Stimulated activated effector memory CD8-positive, alpha-beta T cell treated with anti-CD3 and anti-CD28 coated beads, Interleukin-12 subunit alpha, Interleukin-12 subunit beta, amount 100 ng/mL, for 72 hours (primary cell): ENCODE data around the gene CPB2.

Experiments
- ATAC-seq: fragments of 150-1000 bp; cut with Tn5 transposase; 2 replicates; pipeline ENCODE4 v1.10.0; 2021
- DNase-seq, 2 donors: peaks; one replicate each; pipeline ENCODE4 v3.0.0; 2021 to 2022; ENCODE audit warnings: low spot score in 2 of 2
- H3K27ac Mint-ChIP-seq: one replicate; pipeline ENCODE4 v1.8.0; 2022; ENCODE audit warnings: mild to moderate bottlenecking, mixed read lengths
- H3K36me3 Mint-ChIP-seq: one replicate; pipeline ENCODE4 v1.8.0; 2022; ENCODE audit warnings: mild to moderate bottlenecking, mixed read lengths
- H3K4me1 Mint-ChIP-seq: one replicate; pipeline ENCODE4 v1.8.0; 2022; ENCODE audit warnings: mixed read lengths
- H3K4me3 Mint-ChIP-seq: one replicate; pipeline ENCODE4 v1.8.0; 2022; ENCODE audit warnings: mild to moderate bottlenecking, mixed read lengths
- H3K9me3 Mint-ChIP-seq: one replicate; pipeline ENCODE4 v1.8.0; 2022; ENCODE audit warnings: mixed read lengths

The CPB2 gene

GRCh38 chr13:46016216-46016615, 88.6 kb downstream of the CPB2 start:
- Mint-ChIP-seq H3K4me3 (no peak overlapping the region), H3K36me3 (peaks cover 78% of the 10 kb centered on the region), H3K9me3 (no peaks in the 10 kb centered on the region), H3K27ac (peak overlapping the region; percentile 13), H3K4me1 (no peaks in the 10 kb centered on the region)
- no peak for ATAC-seq
- no peak for DNase-seq

GRCh38 chr13:46015366-46015765, 89.5 kb downstream of the CPB2 start:
- no peak overlapping the region for H3K4me3 Mint-ChIP-seq

DNA sequence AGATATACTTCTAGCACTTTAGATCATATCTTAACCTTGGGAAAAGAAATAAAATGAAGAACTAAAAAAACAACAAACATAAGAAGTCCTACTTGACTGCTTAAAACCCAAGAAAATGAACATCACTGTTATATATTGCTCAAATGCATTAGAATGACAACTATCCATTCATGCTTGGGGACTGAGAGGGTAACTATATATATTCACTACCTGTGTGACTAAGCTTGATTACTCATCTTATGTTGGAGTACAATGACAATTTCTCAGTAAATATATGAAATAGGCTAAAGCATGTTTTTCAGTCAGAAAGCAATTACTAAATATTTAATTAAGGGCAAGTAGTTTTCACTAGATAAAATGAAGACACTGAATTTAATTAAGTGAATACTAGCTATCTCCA, 92.4 kb downstream of the CPB2 start:
- no peak overlapping the region for H3K4me3 Mint-ChIP-seq
- H3K36me3 Mint-ChIP-seq, result peaks cover 86% of the 10 kb centered on the region
- no peaks in the 10 kb centered on the region for H3K9me3 Mint-ChIP-seq
- H3K4me1 Mint-ChIP-seq, result no peaks in the 10 kb centered on the region
- DNase-seq, result no peak
- H3K27ac Mint-ChIP-seq, result no peak overlapping the region
- peak; percentile 76 for ATAC-seq

More at GRCh38 chr13:46015366-46015765, 89.5 kb downstream of the CPB2 start:
- Mint-ChIP-seq H3K9me3 (no peaks in the 10 kb centered on the region), H3K36me3 (peaks cover 84% of the 10 kb centered on the region), H3K27ac (no peak overlapping the region), H3K4me1 (no peaks in the 10 kb centered on the region)
- no peak for ATAC-seq
- no peak for DNase-seq

- H3K9me3 Mint-ChIP-seq, result no peaks in the 10 kb centered on the region
- H3K36me3 Mint-ChIP-seq, result peaks cover 86% of the 10 kb centered on the region
- DNase-seq, result no peak
- no peaks in the 10 kb centered on the region for H3K4me1 Mint-ChIP-seq
- no peak overlapping the region for H3K27ac Mint-ChIP-seq
- H3K4me3 Mint-ChIP-seq, result no peak overlapping the region
- ATAC-seq, result no peak
Observed at GRCh38 chr13:46010148-46010547, 94.7 kb downstream of the CPB2 start.

DNA sequence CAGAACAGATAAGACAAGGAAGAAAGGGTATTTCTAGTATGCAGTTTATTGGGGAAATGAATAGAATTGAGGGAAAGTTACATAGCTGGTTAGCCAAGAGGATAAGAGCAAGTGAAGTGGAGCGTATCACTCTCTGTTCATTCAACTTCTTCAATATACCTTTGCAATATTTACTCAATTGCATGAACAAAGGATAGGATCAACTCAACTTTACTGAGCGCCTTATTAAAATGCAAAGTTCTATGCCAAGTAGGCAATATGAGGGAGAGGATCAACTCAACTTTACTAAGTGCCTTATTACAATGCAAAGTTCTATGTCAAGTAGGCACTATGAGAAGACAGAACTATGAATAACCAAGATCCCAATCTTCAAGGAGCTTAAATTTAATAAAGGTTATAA, 96.2 kb downstream of the CPB2 start:
- Mint-ChIP-seq H3K27ac (no peak overlapping the region), H3K4me1 (no peaks in the 10 kb centered on the region), H3K4me3 (no peak overlapping the region), H3K36me3 (peaks cover 93% of the 10 kb centered on the region), H3K9me3 (no peaks in the 10 kb centered on the region)
- DNase-seq, result no peak
- ATAC-seq, result no peak

GRCh38 chr13:46006688-46007452, 98.0 kb downstream of the CPB2 start:
- H3K4me3 Mint-ChIP-seq, result no peak overlapping the region
- peak; percentile 76 for ATAC-seq
- H3K9me3 Mint-ChIP-seq, result no peaks in the 10 kb centered on the region
- no peak for DNase-seq
- H3K4me1 Mint-ChIP-seq, result no peaks in the 10 kb centered on the region
- no peak overlapping the region for H3K27ac Mint-ChIP-seq
- H3K36me3 Mint-ChIP-seq, result peaks cover 99% of the 10 kb centered on the region

DNA sequence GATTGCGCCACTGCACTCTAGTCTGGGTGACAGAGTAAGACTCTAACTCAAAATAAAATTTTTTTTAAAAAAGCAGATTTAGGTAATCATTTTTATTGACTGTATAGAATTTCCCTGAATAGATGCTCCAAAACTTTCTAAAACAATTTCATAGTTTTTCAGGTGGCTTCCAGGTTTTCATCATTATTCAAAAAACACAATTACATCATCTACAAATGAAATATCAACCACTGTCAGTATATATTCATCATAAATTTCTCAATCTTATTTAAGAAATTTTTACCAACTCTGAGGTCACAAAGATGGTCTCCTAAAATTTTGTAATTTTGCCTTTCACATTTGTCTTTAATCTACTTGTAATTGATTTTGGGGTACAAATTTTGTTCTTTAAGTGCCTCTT, 100.3 kb downstream of the CPB2 start:
- Mint-ChIP-seq H3K4me3 (no peak overlapping the region), H3K36me3 (peaks cover 99% of the 10 kb centered on the region), H3K4me1 (no peaks in the 10 kb centered on the region), H3K9me3 (no peaks in the 10 kb centered on the region), H3K27ac (no peak overlapping the region)
- ATAC-seq (no peak), DNase-seq (no peak)
